Subcutaneous adipose tissue (tissue), 4 donors: ENCODE results near the gene SNAPIN. TPM values are rescaled to one million over a fixed set of nuclear protein-coding genes. Genes with fewer than 3 reads are reported as not detected.

Source experiments
- CTCF ChIP-seq: fragments of 450-650 bp; IDR thresholded peaks from one replicate; pipeline ENCODE4 v1.5.1; 2016; ENCODE audit warnings: low read depth, mild to moderate bottlenecking, control low read depth, antibody characterized with exemption, moderate library complexity
- total RNA-seq, 4 donors: library from RNA; depleted of rRNA; stranded (reverse); fragments of >200 nt; gene quantifications; one replicate each; pipeline ENCODE4 v1.1.0, GENCODE V29; 2016

SNAPIN gene
- total RNA-seq, 4 donors from 2014 or later: 53.7 to 80.1 (median 65.9) TPM

GRCh38 chr1:153685544-153686340 lies 27.2 kb downstream of the SNAPIN start:
- TF ChIP-seq CTCF: no peak

- no peak for TF ChIP-seq CTCF
These were observed 29.0 kb downstream of the SNAPIN start for GRCh38 chr1:153687346-153688125.

GRCh38 chr1:153688276-153688675 lies 29.8 kb downstream of the SNAPIN start:
- no peak for TF ChIP-seq CTCF

GRCh38 chr1:153688736-153689328 lies 30.3 kb downstream of the SNAPIN start:
- no peak for TF ChIP-seq CTCF

- no peak for TF ChIP-seq CTCF
These were observed 35.0 kb downstream of the SNAPIN start for GRCh38 chr1:153693466-153693865.

GRCh38 chr1:153696741-153697140 lies 38.2 kb downstream of the SNAPIN start:
- no peak for TF ChIP-seq CTCF
